Fibroblast of skin of scalp (primary cell): Measurements from ENCODE around the gene PRICKLE2.
"Not testable (repeated sequence)": the region's sequence is repeated elsewhere in the genome, so short reads cannot be mapped to it uniquely, and the experiment has no call there.

Experiments used
- DNase-seq: peaks from one replicate; pipeline ENCODE4 v3.0.0-alpha.2; 2013

Gene PRICKLE2

DNA sequence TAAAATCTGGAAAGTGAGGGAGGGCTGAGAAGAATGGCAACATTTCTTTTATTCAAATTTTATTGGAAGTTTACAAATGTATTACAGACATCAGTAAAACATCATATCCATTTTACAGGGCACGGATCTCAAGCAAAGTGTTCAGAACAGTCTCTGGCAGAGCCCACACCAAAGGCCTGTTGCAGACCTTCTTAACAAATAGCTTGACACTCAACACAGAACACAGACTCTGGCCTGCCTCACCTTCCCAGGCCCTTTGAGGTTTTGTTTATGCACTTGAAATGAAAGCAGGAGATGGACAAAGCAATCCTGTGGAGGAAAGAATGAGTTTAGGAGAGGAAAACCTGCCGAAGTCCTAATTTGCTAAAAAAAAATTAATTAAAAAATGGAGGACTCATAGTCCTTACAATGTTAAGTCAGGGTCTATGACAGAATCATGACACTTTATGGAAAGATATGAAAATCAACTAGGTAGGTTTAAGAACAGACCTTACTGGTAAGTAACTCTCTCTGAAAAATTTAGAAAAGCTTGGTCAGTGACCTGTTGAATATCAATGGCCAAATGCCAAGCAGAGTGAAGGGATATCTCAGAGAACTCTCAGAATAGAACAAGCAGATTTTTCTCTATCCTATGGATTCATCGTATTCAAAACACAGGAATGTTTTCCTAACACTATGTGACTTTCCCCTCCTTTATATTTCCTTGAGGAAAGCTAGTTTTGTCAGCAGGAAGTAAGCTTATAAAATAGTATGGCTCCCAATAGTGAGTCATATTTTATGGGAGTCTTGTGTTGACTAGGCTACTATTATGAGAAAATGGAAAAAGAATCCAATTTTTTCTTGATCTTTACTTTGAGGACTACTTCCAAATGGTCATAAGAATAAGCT is 131.2 kb downstream of the PRICKLE2 start:
- DNase-seq, result peak; percentile 33

DNA sequence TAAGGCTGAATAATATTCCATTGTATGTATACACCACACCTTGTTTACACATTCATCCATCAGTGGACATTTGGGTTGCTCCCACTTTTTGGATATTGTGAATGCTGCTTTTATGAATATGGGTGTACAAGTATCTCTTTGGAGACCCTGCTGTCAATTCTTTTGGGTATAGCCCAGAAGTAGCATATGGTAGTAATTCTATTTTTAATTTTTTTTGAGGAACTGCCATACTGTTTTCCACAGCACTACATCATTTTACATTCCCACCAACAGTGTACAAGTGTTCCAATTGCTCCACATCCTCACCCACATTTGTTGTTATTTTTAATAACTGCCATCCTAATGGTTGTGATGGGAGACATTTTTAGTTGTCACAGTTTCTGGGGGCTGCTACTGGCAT is 132.1 kb downstream of the PRICKLE2 start:
- DNase-seq, result no peak

DNA sequence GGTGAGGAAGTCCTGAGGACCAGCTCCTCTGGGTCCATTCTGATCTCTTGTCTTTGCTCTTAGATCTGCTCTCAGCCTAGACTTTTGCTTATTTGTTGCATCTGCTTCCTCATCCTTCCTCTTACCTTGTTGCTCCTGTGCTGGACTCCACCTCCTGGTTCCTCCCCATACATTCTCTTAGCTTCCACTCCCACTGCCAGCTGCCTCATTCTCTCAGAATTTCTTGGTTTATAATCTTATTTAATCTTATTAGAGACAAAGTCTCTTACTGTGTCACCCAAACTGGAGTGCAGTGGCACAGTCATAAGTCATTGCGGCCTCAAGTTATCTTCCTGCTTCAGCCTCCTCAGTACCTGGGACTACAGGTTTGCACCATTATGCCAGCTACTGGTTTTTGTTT is 133.8 kb downstream of the PRICKLE2 start:
- DNase-seq, result no peak

DNA sequence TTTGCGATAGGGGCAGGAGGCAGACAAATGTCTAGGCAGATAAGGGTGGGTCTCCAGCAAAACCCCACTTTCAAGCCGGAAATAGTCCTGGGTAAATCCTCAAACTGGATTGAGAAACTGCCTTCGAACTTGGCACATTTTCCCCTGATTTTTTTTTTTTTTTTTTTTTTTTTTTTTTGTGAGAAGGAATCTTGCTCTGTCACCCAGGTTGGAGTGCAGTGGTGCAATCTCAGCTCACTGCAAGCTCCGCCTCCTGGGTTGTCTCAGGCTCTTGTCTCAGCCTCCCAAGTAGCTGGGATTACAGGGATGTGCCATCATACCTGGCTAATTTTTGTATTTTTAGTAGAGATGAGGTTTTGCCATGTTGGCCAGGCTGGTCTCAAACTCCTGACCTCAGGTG is 135.9 kb downstream of the PRICKLE2 start:
- not testable (repeated sequence) for DNase-seq

DNA sequence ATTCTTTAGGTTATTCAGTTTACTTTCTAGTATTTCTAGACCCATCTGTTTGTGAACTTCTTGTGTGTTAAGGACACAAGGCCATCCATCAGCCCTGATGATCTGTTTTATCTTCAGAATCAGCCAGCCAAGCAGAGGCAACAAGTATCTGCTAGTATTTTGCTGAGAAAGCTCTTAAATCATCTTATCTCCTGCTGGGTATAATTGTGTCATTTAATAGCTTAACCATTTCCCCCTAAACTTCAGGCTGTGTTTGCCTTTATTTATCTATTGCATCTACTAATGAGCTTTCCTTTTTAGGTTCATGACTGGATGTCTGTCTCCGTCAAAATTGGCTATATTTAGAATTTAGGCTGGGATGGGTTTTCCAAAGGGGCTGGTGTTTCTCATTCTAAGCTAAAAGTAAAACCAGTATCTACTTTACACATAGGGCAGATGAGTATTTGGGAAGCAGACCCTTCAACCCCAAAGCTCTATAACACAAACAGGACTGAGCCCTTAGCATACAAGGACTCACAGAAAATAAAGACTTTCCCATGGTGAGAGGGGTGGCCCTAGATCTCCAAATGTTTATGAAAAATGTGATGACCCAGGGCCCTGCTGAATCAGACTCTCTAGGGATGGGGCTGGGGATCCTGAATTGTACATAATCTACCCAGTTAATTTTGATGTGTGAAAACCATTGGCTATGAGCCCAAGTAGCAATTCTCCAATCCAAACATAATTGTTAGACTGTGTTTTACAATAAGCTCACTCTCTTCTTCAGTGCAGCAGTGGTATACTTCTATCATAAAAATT is 136.7 kb downstream of the PRICKLE2 start:
- DNase-seq, result peak; percentile 51

DNA sequence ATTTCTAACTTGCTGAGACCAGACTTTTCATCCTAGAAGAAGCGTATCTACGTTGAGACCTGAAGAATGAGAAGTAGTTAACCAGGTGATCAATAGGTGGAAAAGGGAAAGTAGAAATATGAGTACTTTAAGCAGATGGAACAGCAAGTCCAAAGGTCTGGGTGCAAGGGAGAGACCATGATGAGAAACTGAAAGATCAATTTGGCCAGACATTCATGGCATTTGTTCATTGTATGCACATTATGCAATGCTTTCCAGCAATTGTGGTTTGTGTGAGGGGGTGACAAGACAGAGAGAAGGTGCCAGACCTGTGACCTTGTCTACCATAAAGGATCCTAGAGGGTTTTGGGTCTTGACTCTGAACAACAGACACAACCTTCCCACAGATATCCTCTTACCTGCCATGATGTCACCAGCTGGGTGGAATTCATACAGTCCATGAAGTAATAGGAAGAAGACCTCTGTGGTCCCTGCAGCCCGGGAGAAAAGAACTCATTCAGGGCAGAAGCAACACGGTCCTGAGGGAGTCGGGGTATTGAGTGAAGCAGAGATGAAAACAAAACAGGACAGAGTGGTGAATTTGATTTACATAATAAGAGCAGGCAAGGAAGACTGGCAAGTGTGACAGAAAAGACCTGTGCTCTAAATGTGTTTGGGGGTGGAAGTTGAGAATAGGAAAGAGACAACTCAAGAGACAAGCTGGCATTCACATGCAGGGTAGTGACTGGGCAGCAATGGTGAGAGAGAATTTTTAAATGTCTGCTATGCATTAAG is 138.6 kb downstream of the PRICKLE2 start:
- no peak for DNase-seq

DNA sequence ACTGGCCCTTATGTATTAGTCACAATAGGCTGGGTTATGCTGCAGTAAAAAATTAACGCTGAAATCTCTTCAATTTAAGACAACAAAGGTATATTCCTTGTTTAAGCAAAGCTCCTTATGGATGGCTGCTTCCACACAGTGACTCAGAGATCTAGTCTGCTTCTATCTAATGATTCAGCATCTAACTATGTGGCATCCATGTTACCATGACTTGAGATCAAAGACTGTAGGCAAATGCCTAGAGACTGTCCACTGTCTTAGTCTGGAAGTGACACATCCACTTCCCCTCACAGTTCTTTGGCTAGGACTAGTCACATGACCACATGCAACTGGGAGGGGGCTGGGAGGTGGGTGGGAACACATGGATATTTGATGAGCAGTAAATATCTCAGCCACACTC is 140.6 kb downstream of the PRICKLE2 start:
- DNase-seq, result peak; percentile 70

DNA sequence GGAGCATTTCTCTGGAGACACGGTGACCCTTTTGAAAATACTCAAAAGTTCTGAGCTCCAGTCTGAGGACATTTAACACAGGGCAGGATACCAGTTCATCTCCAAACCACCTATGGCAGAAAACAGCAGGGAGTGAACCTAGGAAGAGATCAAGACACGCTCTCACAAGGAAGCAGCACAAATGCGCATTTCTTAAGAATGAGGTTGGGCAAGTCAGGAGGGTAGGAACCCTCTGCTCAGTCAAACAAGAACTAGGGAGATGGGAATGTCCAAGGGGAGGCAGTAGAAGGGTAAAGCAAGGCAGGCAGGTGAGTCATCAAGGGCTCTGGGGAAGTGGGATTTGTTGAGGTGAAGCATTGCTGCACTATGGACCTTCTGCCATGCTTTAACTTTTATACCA is 141.7 kb downstream of the PRICKLE2 start:
- no peak for DNase-seq

DNA sequence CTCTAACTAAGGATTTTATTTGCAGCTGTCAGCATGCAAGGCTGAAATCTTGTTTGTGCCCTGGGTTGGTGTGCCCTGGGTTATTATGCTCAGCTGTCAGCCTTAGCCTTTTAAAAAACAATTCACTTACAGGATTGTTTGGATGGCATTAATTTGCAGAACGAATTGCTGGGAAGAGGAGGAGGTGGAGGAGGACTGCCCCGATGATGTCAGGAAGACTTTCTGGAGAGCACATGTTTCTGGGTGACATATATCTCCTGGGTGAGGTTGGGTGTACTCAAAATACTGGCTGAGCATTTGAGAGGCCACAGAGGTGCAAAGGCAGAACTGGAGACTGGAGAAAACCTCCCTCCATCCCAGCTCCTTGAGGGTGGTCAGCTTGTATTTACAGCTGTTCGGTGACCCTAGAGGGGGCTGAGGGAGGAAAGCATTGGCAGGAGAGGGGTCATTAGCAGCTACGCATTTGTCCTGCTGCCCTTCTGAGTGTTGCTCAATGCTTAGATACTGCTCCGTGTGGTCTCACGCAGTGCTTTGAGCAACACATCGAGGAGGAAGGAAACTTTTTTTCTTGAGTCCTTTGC is 142.2 kb downstream of the PRICKLE2 start:
- no peak for DNase-seq

DNA sequence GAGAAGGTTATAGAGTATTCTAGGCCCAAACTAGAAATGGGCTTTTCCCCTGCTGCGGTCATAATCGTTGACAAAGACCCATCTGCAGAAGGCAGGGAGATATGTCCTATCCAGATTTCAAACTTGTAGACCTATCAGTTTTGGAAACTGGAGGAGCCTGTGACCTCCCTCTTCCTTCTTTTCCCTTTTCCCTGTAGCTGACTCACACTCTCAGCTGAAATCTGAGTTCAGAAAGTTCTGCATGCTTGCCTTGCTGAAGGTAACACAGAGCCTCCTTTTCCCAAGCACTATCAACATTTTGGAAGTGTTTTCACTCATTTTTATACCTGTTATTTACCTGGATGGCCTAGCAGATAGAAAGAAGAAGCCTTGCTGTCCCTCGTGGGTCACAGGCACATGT is 142.9 kb downstream of the PRICKLE2 start:
- DNase-seq, result no peak

DNA sequence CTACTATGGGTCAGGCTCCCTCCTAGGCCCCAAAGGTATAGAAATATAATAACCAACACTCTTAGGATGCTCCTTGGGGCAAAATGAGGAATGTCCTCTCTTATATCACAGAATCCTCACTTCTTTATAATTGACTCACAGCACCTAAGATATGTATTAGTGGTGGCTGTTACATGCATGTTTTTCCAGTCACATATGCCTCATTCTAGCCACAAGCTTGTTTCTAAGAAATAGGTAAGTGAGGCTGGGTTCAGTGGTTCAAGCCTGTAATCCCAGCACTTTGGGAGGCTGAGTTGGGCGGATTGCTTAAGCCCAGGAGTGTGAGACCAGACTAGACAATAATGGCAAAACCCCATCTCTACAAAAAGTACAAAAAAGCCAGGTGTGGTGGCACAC is 144.0 kb downstream of the PRICKLE2 start:
- no peak for DNase-seq

DNA sequence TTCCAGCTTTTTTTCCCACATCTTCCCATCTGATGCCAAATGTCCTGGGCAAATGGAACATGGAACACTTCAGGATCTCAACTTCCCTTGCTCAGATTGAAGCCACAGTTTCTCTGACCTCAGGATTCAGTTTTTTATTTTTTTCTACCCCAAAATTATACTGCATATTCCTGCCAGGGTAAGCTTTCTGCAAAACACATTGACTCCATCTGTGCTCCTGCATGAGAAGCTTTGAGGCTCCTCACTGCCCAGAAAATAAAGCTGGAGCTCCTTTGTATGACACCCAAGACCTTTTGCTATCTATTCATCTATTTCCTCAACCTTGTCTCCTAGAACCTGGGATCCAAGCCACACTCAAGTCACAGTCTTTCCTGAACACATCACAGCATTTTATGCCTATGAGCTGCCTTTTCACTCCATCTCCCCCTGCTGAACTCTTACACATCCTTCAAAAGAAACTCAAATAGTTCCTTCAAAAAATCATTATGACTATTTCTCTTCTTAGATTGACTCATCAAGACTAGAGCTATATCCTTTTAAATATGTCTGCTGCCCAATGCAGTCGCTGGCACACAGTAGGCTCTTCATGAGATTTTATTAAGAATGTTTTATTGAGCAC is 144.5 kb downstream of the PRICKLE2 start:
- DNase-seq, result no peak

DNA sequence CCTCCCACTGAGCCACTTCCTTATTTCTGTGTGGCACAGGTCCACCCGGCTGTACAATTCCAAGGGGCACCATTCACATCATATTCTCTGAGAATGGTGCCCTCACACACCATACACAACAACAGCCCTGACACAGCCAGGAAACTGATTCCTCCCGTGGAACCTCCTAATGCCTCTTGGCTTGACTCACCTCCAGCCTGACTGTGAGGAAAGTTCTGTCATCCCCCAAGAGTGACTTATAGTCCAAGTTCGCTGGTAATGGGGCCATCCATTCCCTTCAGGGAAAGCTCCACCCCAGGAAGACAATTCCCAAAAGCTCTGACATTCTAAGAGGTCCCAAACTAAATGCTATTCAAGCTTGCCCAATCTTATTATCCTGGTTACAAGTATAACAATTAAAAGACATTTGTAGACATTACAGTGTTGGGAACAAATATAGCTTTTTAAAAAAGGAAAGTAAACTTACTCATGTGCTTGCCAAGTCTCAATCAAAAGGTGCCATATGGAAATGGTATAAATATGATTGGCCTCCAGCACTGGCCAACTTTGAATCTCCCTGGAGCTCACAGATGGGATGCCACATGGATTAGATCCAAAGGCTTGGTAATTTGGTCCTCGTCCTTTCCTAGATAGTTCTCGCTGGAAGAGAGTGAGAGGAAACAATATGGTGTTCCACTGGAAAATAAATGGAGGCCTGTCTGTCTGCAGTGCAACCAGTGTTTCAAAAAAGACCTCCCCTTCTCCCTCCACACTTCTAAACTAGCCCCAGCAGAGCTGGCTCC is 145.7 kb downstream of the PRICKLE2 start:
- peak; percentile 20 for DNase-seq

DNA sequence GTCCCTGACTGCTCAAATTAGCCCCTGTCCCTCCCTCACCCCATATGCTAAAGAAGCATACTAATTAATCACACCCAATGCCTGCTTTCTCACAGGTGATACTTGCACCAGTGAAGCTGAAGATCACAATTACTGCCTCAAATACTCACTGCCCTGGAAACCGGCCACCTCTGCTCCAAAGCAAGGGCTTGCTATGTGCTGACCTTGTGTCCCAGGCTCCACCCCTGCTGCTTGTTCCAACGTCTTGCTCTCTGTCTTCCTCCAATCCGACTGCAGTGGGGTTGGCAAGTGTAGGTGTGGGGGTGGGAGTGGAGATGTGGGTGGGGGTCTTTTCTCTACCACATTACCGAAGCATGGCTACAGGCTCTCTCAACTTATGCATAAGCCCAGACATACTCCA is 146.3 kb downstream of the PRICKLE2 start:
- DNase-seq, result no peak

DNA sequence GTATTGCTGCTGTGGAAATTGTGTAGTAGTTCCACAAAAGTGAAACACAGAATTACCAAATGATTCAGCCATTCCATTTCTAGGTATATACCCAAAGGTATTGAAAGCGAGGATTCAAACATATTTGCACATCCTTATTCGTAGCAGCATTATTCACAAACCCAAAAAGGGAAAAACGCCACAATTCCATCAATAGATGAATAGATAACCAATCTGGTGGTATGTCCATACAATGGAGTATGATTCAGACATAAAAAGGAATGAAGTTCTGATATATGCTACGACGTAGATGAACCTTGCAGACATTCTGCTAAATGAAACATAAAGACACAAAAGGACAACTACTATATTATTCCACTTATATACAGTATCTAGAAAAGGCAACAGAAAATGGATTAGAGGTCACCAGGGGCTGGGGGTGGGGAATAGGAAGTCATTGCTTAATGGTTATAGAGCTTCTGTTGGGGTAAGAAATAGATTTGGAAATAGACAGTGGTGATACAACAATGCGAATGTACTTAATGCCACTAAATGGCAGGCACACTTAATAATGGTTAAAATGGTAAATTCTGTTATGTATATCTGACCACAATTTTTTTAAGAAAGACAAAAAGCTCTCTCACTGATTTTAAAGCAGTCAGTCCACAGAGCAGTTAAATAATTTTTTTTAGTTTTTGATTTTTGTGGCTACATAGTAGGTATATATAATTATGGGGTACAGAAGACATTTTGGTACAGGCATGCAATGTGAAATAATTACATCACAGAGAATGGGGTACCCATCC is 150.2 kb downstream of the PRICKLE2 start:
- no peak for DNase-seq

DNA sequence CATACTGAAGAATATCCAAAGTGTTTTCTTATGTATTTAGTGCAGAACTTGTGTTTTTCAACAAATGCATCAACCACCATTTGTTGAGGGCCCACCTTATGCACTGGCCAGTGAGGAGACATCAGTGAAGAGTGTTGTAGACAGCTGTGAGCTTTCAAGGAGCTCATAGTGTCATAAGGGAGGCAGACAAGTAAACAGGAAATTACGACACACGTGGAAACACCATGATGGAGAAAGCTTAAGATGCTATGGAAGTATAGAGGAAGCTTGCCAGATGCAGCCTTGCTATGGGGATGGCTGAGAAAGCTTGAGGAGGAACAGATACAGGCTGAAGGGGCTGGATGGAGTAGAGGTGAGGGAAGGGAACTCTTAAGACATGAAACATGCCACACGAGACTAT is 151.2 kb downstream of the PRICKLE2 start:
- DNase-seq, result no peak

DNA sequence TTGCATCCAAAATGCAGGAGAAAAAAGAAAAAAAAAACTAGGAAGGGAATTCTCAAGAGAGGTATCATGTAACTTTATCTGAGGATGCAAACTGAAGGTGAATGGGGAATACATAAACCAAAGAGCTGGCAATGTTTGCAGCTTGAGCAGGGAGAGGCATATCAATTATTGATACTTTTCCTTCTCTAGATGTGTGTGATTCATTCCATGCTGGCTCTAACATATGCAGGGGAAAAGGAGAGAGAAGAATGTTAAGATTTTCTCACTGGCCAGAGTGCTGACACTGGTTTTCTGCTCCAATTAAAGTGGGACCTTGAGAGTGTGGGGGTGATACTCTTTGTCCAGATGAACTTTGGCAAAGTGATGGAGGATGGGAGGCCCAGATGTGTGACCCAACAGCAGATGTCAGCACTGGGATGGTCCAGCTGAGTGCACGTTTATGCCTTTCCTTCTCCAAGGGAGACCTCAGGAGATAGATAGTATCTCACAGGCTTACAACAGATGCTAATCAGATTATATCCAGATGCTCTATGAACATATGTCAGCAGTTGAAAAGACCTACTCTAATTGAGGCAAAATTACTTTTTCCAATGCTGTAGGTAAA is 152.0 kb downstream of the PRICKLE2 start:
- no peak for DNase-seq

DNA sequence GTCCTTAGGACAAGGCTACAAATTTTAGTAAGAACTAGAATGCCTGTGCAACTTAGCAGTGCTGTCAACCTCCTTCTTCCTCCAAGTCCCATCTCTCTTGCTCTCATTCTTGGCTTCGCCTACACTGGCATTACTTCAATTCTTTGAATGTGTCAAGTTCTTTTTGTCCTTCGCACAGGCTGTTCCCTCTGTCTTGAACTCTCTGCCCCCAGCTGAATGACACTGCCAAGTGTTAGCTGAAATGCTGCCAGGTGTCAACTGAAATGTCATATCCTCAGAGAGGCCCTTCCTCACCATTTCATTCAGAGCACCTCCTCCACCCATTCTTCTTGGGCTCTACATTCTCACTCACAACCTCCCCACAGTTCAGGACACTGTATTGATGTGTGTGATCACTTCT is 153.1 kb downstream of the PRICKLE2 start:
- no peak for DNase-seq

DNA sequence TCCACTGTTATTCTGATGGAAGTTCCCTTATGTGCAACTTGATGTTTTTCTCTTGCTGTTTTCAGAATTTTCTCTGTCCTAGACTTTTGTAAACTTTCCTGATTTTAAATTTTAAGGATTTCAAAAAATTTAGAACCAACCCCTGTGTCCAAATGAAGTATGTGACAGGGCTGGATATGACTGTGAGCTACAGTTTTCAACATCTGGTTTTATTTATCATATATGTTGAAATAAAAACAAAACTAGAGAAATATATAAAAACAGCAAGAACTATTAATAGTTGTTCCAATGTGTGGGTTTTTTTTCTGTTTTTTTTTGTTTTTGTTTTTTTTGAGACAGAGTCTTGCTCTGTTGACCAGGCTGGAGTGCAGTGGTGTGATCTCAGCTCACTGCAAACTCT is 154.6 kb downstream of the PRICKLE2 start:
- DNase-seq, result peak; percentile 70
